UCSD-AML1 (cell line): Measurements from ENCODE around the gene CA12.
A peak's percentile ranks its signal among the peaks of the same experiment; 100 is the strongest.
"Not testable (repeated sequence)": the region's sequence is repeated elsewhere in the genome, so short reads cannot be mapped to it uniquely, and the experiment has no call there.

Source experiments
- DNase-seq: peaks from one replicate; lab custom pipeline; 2025; ENCODE audit not compliant: unreplicated experiment; lab: John Stamatoyannopoulos, UW

Gene CA12

DNA sequence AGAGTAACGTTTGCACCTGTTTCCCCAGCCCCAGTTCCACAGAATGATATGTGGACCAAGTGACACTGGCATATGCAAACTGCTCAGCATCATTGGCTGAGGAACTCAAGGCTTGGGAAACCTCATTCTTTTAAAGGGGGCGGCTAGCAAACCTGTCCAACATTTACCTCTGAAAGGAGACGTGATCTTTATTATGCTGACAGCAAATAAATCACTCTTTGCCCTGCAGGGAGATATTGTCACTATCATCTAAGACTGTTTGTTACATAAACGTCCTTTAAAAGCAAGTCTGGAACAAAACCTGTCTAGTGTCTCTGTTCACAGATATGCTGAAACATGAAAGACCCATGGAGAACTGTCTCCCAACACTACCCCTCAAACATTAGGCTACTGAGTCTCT is 21.5 kb downstream of the CA12 start:
- no peak for DNase-seq

DNA sequence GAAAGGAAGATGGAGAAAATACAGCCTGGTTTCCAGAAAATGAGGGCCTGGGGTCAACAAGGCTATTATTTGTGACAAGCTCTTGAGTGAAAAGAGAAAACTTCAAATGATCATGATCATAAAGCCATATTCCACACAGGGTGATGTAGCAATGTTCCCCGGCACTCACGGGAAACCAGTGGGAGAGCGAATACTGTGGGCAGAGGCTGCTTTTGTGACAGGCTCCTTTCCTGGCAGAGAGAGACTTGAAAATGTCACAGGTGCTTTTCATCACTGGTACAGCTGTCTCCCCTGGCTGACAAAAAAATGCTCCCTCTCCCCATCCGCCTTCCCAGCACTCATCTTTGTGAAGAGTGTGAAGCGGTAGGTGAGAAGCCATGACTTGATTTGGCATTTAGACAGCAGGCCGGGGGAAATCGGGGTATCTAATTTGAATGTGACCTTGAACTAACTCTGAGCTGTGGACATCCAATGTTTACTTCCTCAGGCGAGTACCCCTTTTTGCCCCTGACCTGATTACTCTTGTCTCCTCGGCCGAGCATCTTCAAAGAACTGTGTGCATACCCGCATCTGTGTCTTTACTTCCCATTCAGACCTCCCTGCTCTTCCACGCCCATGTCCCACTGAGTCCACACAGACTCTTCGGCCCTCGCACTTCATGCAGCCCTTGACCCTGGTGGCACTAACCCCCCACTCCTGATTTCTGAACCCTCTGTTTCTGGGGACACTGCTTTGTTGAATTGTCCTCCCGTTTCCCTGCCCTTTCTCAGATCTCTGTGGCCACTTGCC is 23.2 kb downstream of the CA12 start:
- DNase-seq, result no peak

DNA sequence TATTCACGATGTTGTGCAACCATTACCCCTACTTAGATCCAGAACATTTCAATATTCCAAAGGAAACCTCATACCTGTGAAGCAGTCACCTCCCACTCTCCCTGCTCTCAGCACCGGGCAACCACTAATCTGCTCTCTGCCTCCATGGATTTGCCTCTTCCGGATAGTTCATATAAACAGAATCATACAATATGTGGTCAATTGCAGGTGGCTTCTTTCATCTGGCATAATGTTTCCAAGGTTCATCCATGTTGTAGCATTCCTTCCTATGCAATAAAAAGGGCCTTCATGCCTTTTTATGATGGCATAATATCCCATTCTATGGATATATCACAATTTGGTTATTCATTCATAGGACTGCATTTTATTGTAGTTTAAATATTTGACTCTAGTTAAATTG is 23.9 kb downstream of the CA12 start:
- no peak for DNase-seq

DNA sequence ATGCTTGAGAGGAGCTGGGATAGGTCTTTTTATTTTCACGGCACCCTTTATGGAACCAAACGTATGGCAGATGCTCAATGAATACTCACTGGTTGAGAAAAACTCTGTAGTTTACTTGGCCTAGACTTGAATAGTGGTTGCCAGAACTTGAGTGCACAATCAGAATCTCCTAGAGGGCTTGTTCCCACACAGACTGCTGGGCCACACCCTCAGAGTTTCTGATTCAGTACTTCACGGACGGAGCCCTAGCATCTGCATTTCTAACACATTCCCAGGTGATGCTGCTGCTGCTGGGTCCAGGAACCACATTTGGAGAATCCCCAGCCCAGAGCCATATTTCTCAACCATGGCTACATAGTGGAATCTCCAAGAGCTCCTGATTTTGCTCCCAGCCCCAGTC is 24.6 kb downstream of the CA12 start:
- DNase-seq, result no peak

DNA sequence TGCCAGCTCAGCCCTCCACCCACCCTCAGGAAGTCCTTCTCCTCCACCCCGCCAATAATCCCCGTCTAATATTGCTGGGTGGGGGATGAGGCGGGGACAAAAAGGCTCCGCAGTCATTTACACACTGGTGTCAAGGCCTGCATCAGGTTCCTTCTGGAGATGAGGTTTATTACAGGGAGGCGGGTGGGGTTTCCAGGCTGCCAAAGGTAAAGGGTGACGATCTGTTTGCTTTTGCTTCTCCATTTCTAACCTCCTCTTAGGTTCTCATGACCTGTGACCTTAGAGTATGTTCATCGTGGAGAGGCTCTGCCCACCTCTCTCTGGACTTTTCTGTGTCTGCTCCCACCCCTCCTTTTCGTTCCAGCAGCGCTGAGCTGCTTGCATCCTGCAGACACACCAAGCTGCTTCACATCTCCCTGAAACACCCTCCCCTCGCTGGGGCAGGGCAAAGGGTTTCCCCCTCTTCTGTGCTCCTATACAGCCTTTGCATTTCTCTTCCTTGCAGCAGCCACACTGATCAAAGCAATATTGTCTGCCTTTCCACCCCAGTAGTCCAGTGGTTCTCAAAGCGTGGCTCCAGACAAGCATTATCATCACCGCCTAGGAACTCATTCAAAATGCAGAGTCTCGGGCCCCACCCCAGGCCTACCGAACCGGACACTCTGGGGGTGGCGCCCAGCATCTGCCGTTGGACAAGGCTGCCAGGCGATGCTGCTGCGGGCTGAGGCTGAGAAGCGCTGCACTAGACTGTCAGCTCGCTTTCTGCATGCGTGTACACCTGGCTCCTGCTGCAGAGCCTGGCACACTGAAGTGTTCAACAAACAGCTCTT is 26.6 kb downstream of the CA12 start:
- DNase-seq, result no peak

DNA sequence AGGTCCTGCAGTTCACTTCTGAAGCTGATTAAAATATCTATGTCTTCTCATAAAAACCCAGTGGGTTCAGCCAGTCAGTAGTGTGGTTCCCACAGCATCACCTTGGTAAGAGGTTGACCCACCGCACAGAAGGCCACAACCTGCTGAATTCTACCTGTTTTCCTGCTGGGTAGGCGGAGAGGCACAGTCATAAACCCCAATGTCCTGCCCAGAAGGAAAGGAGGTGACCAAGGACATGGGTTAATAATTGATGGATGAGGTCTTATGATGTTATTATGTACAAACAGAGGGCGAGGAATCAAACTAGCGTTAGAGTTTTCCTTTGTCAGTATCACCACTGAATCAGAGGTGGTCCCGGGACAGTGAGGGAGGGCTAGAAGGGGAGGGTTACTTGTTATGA is 27.8 kb downstream of the CA12 start:
- DNase-seq, result no peak

DNA sequence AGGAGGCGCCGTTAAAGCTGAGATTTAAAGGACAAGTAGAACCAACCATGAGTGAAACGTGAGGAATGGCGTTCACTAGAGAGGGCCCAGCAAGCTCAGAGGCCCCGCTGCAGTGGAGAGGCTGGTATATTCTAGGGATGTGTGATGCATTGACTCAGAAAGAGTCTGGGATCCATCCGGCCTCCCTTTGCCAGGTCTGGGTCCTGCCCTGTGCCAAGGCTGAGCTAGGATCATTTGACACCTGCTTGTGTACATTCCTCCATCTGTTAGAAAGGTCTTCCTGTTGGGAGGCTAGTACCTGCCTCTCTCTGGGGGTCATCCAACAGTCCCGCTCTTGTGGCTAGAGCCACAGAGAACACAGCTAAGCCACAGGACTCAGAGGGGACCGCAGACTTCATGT is 28.4 kb downstream of the CA12 start:
- DNase-seq, result no peak

DNA sequence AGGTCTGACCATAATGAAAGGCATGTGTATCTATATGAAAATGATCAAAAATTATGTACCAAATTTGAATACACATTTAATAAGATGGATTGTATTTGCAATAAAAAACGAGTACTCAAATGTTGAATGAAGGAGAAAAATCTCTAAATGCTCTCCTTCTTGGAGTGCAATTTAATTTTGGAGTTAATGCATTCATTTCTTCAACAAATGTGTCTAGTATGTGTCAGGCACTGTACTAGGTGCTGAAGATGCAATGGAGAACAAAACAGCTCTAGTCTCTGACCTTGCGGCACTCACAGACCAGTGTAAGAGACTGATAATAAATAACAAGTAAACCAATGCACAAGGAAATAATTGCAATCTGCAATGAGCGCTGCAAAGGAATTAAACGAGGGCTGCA is 28.8 kb downstream of the CA12 start:
- no peak for DNase-seq

DNA sequence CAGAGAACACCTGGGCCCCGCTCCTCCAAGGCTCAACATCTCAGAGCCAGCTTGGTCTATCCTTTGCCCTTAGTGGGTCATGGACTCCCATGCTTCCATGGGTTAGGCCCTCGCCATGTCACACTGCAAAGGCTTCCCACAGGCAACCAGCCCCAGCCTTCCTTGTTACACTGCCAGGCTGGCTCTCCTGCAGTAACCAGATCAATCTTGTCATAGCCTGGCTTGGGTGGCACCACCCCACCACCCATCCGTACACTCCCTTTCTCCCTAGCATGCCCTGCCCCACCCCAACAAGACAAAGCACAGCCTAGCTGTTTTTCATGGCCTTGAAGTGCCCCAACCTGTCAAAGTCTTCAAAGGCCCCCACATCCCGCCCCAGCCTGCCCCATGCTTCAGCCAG is 30.5 kb downstream of the CA12 start:
- no peak for DNase-seq

DNA sequence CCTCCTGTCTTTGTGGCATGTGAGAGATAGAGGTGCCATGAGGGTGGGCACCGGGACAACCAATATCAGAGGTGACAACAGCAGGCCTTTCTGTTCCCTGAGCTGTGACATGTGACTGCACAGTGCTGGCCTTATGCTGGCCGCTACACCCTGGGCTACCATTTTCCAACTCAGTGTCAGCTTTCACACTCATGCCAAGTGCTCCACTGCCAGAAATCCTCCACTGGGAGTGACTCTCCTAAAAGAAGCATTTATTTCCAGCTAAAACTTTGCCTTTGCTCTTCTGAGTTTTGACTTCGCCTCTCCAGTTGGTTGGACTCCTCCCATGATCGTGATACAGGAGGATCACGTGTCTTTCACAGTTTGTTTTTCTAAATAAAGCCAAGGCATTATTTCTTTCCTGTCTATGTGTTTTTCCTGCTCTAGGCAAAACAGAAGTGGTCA is 31.4 kb downstream of the CA12 start:
- DNase-seq, result no peak

DNA sequence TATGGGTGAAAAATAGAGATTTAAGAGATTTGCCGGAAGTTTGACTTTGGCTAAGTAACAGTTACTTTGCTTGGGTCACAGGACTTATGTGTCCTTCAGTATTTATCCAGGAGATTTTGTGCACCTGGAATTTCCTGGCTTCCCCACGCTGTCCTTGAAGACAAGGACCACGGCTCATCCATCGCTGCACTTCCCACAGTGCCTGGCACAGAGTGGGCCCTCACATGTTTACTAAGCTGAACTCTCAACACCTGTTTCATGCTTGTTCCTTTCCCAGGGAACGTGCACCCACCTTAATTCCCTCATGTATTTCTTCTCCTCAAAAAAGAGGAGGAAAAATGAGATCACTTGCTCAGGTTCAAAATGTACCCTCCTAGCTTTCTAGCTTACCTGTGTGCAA is 32.0 kb downstream of the CA12 start:
- no peak for DNase-seq

DNA sequence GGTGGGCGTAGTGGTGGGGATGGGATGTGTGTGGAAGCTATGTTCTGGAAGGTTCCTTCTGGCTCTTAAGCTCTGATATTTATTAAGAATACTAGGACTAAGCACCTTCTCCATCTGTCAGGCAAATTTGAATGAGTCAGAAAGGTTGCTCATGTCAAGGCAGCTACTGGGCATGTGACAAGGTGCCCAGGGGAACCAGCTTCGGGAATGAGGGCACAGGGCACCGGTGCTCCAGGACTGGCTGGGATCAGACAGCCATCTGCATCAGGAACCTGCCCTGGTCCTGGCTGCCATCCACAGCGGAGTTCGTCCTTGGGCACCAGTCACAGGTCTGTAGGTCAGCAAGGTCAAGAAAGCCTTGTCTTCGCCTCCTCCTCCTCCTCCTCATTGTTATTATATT is 32.5 kb downstream of the CA12 start:
- no peak for DNase-seq

DNA sequence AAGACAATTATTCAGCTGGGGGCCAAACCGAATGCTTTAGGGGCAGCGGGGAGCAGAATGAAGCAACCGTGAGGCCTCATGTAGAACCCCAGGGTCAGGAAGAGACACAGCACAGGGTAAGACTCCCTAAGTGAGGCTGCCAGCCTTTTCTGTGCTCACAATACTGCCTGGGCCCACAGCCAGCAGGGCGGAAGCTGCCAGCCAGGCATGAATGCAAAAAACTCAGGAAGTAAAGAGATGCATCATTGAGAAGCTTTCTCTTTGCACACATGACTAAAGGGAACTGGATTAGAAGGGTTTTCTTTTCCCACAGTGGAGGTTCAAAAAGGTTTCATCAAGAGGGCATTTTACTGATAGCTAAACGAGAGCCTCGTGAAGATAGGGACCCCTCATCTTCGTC is 33.3 kb downstream of the CA12 start:
- DNase-seq, result peak; percentile 25

DNA sequence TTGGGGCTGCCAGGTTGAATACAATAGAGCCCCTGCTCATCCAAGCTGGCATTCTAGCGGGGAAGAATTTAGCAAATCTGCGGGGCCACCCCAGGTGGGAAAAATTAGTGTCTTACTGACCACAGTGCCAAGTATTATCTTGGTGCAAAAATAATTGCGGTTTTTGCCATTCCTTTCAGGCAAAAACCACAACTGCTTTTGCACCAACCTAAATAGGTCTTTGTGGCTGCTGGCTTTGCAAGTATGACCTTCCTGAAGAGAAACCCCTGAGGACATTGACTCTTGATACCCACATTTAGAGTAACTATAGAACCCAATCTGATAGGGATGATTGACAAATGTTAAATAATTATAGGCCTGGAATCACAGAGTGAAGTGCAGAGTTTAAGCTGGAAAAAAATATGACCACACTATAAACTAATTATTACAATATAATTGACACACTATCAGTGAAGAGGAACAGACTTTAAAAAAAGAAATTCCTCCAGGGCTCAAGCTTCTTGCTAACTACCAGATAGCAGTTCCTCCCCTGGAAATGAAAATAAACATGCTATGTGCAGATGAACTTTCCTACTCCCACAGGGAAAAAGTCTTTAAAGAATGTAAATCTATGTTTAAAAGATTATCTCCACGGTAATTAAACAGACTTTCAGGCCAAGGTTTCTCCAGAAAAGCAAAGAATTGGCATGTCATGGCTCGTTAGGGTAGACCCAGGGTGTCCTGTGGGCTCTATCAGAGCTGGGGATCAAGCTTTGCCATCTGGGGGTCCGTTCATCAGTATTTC is 34.4 kb downstream of the CA12 start:
- DNase-seq, result no peak

DNA sequence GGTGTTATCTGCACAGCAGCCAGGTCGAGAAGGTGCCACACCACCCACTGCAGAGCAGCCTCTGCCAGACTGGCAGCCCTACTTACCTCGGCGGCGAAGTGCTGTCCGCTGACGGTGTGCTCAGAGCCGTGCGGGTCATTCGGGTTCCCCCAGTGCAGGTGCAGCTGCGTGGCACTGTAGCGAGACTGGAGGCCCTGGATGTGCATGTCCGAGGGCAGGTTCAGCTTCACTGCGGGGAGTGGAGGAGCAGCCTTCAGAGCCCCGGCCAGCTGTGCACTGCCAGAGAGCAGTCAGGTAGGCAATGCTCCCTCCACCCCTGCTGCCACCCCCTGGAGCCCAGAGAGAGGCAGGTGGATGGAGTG is 36.3 kb downstream of the CA12 start:
- no peak for DNase-seq

DNA sequence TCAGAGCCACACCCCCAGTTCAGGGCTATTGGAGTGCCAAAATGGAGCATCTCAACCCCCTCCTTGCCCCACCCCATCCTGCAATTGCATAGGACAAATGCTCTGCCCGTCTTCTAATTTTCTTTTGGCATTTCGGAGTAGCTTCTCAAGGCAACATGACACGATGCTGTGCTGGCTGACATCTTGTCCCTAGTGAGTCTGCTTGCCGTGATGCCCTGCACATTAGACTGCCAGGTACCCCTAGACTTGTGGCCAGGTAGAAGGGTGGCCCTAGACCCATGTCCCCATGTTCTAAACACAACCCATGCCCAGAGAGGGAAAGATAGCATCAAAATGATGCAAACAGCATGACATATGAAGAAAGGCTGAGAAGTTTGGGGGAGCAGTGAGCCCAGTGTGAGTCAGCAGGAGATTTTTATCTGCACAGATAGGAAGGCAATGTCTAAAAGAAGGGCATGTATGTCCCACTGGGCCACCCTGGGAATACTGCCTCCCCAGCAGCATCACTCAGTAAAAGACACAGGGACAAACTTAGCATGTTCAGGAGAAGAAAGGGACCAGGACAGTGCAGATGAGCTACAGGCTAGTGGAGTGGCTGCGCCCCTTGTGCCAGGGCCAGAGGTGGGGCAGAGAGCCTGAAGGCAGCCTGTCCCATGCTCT is 36.8 kb downstream of the CA12 start:
- DNase-seq, result no peak

DNA sequence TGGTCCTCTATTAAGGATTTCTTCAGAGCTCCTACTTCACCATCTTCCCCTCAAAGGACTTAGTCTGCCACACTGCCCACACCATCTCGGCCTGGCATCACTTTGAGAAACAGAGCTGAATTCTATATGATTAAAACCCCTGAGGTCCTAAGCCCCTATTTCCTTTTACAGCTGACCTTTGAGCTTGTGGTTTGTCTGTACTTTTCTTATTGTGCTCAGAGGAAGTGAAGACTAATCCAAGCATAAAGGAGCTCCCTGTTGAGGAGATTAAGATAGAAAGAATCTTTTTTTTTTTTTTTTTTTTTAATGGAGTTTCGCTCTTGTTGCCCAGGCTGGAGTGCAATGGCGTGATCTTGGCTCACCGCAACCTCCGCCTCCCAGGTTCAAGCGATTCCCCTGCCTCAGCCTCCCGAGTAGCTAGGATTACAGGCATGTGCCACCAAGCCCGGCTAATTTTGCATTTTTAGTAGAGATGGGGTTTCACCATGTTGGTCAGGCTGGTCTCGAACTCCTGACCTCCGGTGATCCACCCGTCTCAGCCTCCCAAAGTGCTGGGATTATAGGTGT is 38.6 kb downstream of the CA12 start:
- DNase-seq, result not testable (repeated sequence)

DNA sequence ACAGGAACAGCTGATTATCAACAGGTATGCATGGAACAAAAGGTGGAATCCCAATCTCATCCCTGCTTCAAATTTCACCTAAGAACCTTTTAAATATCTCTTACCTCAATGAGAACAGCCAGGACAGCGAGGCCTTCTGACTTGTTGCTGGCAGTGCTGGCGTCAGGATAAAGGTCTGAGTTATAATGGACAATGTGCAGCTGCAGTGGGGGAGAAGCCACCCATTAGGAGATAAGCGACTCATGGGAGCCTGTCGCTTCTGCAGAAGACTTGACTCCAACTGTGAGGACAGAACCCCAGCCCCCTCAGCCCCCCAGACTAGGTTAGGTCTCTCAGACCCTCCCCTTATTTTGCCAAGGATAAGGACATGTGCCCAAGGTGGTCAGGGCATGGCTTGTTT is 39.7 kb downstream of the CA12 start:
- no peak for DNase-seq

DNA sequence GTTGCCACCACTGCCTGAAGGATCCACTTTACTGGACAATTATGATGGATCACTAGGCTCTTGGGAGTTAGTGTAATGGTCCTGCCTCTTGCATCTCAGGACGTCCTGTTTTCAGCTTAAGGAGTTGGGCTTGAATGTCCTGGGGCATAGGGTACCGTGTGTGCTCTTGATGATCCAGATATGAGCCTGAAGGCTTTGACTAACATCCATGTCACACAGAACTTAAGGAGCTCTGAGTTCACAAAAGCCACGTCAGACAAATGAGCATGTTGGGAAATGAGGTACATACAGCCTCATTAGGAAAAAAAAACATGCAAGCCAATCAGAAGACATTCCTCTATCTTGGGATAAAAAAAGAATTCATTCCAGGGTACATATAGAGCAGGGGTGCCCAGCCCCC is 40.8 kb downstream of the CA12 start:
- DNase-seq, result no peak

DNA sequence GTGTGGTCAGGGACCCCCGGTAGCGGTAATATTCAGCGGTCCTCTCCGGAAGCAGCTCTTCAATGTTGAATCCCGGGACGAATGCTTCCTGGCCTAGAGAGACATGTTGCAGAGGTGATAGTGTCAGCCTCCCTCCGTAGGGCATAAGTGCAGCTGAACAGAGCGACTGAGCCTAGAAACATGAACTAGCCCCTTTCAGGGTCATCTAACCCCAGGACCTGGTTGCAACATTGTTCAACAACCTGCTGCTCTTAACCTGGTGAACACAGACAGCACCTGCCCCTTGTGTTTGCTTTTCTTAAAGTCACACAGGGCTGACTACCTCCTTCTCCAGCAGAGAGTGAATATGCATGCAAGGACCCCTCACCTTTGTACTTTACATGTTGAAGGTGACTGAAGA is 41.3 kb downstream of the CA12 start:
- no peak for DNase-seq

DNA sequence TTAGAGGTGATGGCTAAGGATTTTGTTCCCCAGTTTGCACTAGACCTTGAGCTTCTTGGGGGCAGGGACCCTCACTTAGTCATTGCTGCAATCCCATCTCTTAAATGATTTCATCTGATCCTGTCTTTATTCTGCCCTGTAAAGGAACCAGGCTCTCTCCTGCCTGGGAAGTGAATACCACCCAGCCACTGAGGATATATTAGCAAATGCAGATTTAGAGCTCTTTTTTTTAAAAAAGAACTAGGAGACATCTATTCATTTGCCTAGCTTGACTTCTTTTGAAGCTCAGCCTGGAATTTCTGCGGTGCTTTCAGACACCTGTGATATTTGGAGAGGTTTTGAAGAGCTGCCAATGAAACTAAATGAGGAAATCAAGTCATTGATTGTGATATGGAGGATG is 41.8 kb downstream of the CA12 start:
- no peak for DNase-seq
